Fibroblast of the aortic adventitia (primary cell): ENCODE results near the gene SLC25A33. TPM values are rescaled to one million over a fixed set of nuclear protein-coding genes. Genes with fewer than 3 reads are reported as not detected.

Experiments
- DNase-seq: peaks from one replicate; pipeline ENCODE4 v3.0.0-alpha.2; 2010; ENCODE audit warnings: low read depth
- H3K4me3 ChIP-seq: 2 replicates; pipeline ENCODE4 v1.5.1; 2011; ENCODE audit warnings: low read depth, mild to moderate bottlenecking, control low read depth, low read length, moderate library complexity
- CTCF ChIP-seq: IDR thresholded peaks from 2 replicates; pipeline ENCODE4 v1.5.1; 2011; ENCODE audit warnings: mild to moderate bottlenecking, low read length, control low read depth, inconsistent platforms; ENCODE audit not compliant: insufficient read depth
- total RNA-seq: library from RNA; depleted of rRNA; stranded (reverse); fragments of >200 nt; gene quantifications from 2 replicates; pipeline ENCODE4 v1.2.3, GENCODE V29; 2012; ENCODE audit warnings: low replicate concordance

The SLC25A33 gene
- total RNA-seq, 1 donor: 4.7 TPM

GRCh38 chr1:9586147-9586766 is 47.0 kb downstream of the SLC25A33 start:
- no peak for TF ChIP-seq CTCF
- DNase-seq: no peak
- H3K4me3 ChIP-seq: no peak overlapping the region

GRCh38 chr1:9588551-9589143 is 49.4 kb downstream of the SLC25A33 start, which contains the start of gene TMEM201:
TSS of gene TMEM201 (plus strand) at chr1:9588911. CDS start at chr1:9588931, 20 bp downstream.
- TF ChIP-seq CTCF: peak; percentile 51
- H3K4me3 ChIP-seq: peak within 1 kb of the TSS; percentile 73
- peak; percentile 80 for DNase-seq

- peak overlapping the region; percentile 73 for H3K4me3 ChIP-seq
- DNase-seq: peak; percentile 32
- TF ChIP-seq CTCF: no peak
These were observed 50.0 kb downstream of the SLC25A33 start for GRCh38 chr1:9589144-9589718.

- DNase-seq: peak; percentile 9
- peak overlapping the region; percentile 73 for H3K4me3 ChIP-seq
- TF ChIP-seq CTCF: no peak
These were observed 50.5 kb downstream of the SLC25A33 start for GRCh38 chr1:9589719-9590157.

GRCh38 chr1:9590201-9590600 is 50.9 kb downstream of the SLC25A33 start:
- TF ChIP-seq CTCF: no peak
- no peak for DNase-seq
- peak overlapping the region; percentile 73 for H3K4me3 ChIP-seq

- no peak overlapping the region for H3K4me3 ChIP-seq
- no peak for TF ChIP-seq CTCF
- DNase-seq: no peak
These were observed 51.8 kb downstream of the SLC25A33 start for GRCh38 chr1:9590945-9591668.
